HepG2 (cell line): ENCODE data around the gene FEM1C. TPM values are rescaled to one million over a fixed set of nuclear protein-coding genes. Genes with fewer than 3 reads are reported as not detected.

ENCODE experiments used
- CHCHD3 ChIP-seq: sonication (generic); formaldehyde crosslinking; IDR thresholded peaks from 2 replicates; pipeline ENCODE4 v1.8.0; 2022; ENCODE audit warnings: mild to moderate bottlenecking, missing genetic modification reagents, moderate library complexity
- DNMT1 ChIP-seq: sonication (generic); formaldehyde crosslinking; IDR thresholded peaks from 2 replicates; pipeline ENCODE4 v1.5.1; 2020; ENCODE audit warnings: mild to moderate bottlenecking, missing genetic modification reagents
- HNF4G ChIP-seq, 2 experiments: sonication (generic) in 1 of 2; formaldehyde crosslinking in 1 of 2; IDR thresholded peaks; 2 replicates each; pipeline versions ENCODE4 v1.4.0 to v1.6.1; 2011 to 2020; ENCODE audit warnings: borderline replicate concordance in 2 of 2, low read depth in 2 of 2, mild to moderate bottlenecking in 2 of 2, low read length in 1 of 2, missing genetic modification reagents in 1 of 2, moderate library complexity in 1 of 2
- LRRFIP1 ChIP-seq: sonication (generic); formaldehyde crosslinking; conservative IDR thresholded peaks from 2 replicates; pipeline ENCODE4 v1.4.0; 2020; ENCODE audit warnings: missing genetic modification reagents
- NFYC ChIP-seq: IDR thresholded peaks from 2 replicates; pipeline ENCODE4 v1.6.1; 2016; ENCODE audit warnings: missing genetic modification reagents, missing compliant biosample characterization
- RBFOX2 ChIP-seq: fragments of 200-400 bp; formaldehyde crosslinking; IDR thresholded peaks from 2 replicates; pipeline ENCODE4 v1.6.1; 2017; ENCODE audit warnings: low read depth, mild to moderate bottlenecking, low read length
- RNF219 ChIP-seq: sonication (generic); formaldehyde crosslinking; IDR thresholded peaks from 2 replicates; pipeline ENCODE4 v1.5.0; 2020; ENCODE audit warnings: mild to moderate bottlenecking, missing genetic modification reagents
- TFAP4 ChIP-seq: sonication (generic); IDR thresholded peaks from 2 replicates; pipeline ENCODE4 v1.6.1; 2016; ENCODE audit warnings: low read depth, borderline replicate concordance
- TGIF2 ChIP-seq: IDR thresholded peaks from 2 replicates; pipeline ENCODE4 v1.6.1; 2016; ENCODE audit warnings: control low read depth, missing compliant biosample characterization
- THYN1 ChIP-seq: sonication (generic); formaldehyde crosslinking; IDR thresholded peaks from 2 replicates; pipeline ENCODE4 v1.8.1; 2023; ENCODE audit warnings: low read depth, mild to moderate bottlenecking, moderate library complexity, missing genetic modification reagents, borderline replicate concordance
- WIZ ChIP-seq: sonication (generic); formaldehyde crosslinking; IDR thresholded peaks from 2 replicates; pipeline ENCODE4 v1.5.1; 2020; ENCODE audit warnings: mild to moderate bottlenecking, missing genetic modification reagents
- ZNF264 ChIP-seq: sonication (generic); formaldehyde crosslinking; IDR thresholded peaks from 2 replicates; pipeline ENCODE4 v1.4.0; 2020; ENCODE audit warnings: missing genetic modification reagents
- ZNF496 ChIP-seq: sonication (generic); formaldehyde crosslinking; IDR thresholded peaks from 2 replicates; pipeline ENCODE4 v1.8.1; 2023; ENCODE audit warnings: mild to moderate bottlenecking, moderate library complexity, missing genetic modification reagents; ENCODE audit not compliant: insufficient replicate concordance
- ZNF746 ChIP-seq: sonication (generic); formaldehyde crosslinking; IDR thresholded peaks from 2 replicates; pipeline ENCODE4 v1.8.0; 2022; ENCODE audit warnings: mild to moderate bottlenecking, missing genetic modification reagents
- ZNF83 ChIP-seq: sonication (generic); formaldehyde crosslinking; IDR thresholded peaks from 2 replicates; pipeline ENCODE4 v1.4.0; 2020; ENCODE audit warnings: missing genetic modification reagents, mild to moderate bottlenecking, borderline replicate concordance
- ZSCAN9 ChIP-seq: IDR thresholded peaks from 2 replicates; pipeline ENCODE4 v1.6.1; 2016; ENCODE audit warnings: borderline replicate concordance
- polyA plus RNA-seq, 8 experiments: library from polyadenylated mRNA; depleted of rRNA in 3 of 8; stranded (reverse) in 7 of 8; unstranded in 1 of 8; fragments of >200 nt; fragmentation: Illumina TruSeq in 4 of 8; extraction: Trizol in 4 of 8; gene quantifications; 2 replicates each; pipeline versions ENCODE4 v1.2.1 to v1.2.3, GENCODE V29; 2011 to 2016; ENCODE audit warnings: low read depth in 4 of 8, missing spikeins in 1 of 8, mixed read lengths in 1 of 8; ENCODE audit not compliant: insufficient read depth in 1 of 8
- total RNA-seq, 5 experiments: library from RNA; depleted of rRNA; stranded (reverse); fragments of >200 nt; fragmentation: Illumina TruSeq; extraction: Trizol; gene quantifications; 2 replicates each; pipeline ENCODE4 v1.2.3, GENCODE V29; 2016; ENCODE audit warnings: low read depth in 1 of 5
- TF ChIP-seq, protein P1 (sequence below): sonication (generic); formaldehyde crosslinking; IDR thresholded peaks from 2 replicates; pipeline ENCODE4 v1.4.0; 2020; ENCODE audit warnings: missing genetic modification reagents
- TF ChIP-seq, protein P2 (sequence below): IDR thresholded peaks from 2 replicates; pipeline ENCODE4 v1.6.1; 2016; ENCODE audit warnings: low read depth

FEM1C gene
- total and polyA plus RNA-seq, 2 of the 13 experiments (the other 11 are each of a cell fraction or from before 2014, with no cell fraction given): 5.5 to 8.3 TPM

- TF ChIP-seq RNF219 (CRISPR knock-in tag) (no peak; the same call in 1 of the 2 replicates), CHCHD3 (CRISPR knock-in tag) (peak; percentile 94; the same call in 1 of the 2 replicates), ZSCAN9 (CRISPR knock-in tag) (no peak; the same call in none of the 2 replicates), RBFOX2 (peak; percentile 96), ZNF264 (CRISPR knock-in tag) (no peak), DNMT1 (no peak), NFYC (CRISPR knock-in tag) (peak; percentile 68), THYN1 (no peak), TGIF2 (CRISPR knock-in tag) (peak; percentile 79), LRRFIP1 (CRISPR knock-in tag) (no peak), ZNF746 (CRISPR knock-in tag) (no peak), HNF4G (IDR thresholded peaks at IDR 0.05; ENCODE audit: borderline replicate concordance, low read depth, low read length) (no peak), HNF4G (CRISPR knock-in tag; IDR thresholded peaks at IDR 0.05; ENCODE audit: borderline replicate concordance, low read depth) (peak; percentile 39; the same call in 1 of the 2 replicates), WIZ (CRISPR knock-in tag) (peak; percentile 68; the same call in 1 of the 2 replicates), ZNF83 (CRISPR knock-in tag) (no peak), TFAP4 (peak; percentile 38; the same call in 1 of the 2 replicates), ZNF496 (CRISPR knock-in tag) (no peak)
- TF ChIP-seq, protein P1, sequence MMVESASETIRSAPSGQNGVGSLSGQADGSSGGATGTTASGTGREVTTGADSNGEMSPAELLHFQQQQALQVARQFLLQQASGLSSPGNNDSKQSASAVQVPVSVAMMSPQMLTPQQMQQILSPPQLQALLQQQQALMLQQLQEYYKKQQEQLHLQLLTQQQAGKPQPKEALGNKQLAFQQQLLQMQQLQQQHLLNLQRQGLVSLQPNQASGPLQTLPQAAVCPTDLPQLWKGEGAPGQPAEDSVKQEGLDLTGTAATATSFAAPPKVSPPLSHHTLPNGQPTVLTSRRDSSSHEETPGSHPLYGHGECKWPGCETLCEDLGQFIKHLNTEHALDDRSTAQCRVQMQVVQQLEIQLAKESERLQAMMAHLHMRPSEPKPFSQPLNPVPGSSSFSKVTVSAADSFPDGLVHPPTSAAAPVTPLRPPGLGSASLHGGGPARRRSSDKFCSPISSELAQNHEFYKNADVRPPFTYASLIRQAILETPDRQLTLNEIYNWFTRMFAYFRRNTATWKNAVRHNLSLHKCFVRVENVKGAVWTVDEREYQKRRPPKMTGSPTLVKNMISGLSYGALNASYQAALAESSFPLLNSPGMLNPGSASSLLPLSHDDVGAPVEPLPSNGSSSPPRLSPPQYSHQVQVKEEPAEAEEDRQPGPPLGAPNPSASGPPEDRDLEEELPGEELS (CRISPR knock-in tag): peak; percentile 72; the same call in 1 of the 2 replicates
- TF ChIP-seq, protein P2, sequence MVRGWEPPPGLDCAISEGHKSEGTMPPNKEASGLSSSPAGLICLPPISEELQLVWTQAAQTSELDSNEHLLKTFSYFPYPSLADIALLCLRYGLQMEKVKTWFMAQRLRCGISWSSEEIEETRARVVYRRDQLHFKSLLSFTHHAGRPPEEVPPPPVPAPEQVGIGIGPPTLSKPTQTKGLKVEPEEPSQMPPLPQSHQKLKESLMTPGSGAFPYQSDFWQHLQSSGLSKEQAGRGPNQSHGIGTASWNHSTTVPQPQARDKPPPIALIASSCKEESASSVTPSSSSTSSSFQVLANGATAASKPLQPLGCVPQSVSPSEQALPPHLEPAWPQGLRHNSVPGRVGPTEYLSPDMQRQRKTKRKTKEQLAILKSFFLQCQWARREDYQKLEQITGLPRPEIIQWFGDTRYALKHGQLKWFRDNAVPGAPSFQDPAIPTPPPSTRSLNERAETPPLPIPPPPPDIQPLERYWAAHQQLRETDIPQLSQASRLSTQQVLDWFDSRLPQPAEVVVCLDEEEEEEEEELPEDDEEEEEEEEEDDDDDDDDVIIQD (CRISPR knock-in tag): peak; percentile 39; the same call in 1 of the 2 replicates
These were observed at the start of gene FEM1C (continued) for GRCh38 chr5:115544436-115545350.
